ENCODE data around the gene RPS3.

Gene RPS3

DNA sequence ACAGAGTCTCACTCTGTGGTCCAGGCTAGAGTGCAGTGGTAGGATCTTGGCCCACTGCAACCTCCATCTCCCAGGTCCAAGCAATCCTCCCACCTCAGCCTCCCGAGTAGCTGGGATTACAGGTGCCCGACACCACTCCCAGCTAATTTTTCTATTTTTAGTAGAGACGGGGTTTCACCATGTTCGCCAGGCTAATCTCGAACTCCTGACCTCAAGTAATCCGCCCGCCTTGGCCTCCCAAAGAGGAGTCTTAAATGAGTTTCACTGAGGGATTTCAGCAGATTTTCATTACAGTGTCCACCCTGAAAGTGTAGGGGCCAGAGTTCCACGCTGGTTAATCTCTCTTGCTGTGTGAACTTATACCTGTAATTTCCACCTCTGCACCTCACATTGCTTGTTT, 412 bp upstream of the RPS3 start:
- TF ChIP-seq TOX (CRISPR knock-in tag; IDR thresholded peaks at IDR 0.05; ENCODE audit: borderline replicate concordance) (no peak), ZFP3 (CRISPR knock-in tag; IDR thresholded peaks at IDR 0.05) (no peak), ZNF565 (CRISPR knock-in tag; conservative IDR thresholded peaks at IDR 0.05; ENCODE audit: low read depth) (no peak), RARB (CRISPR knock-in tag; IDR thresholded peaks at IDR 0.05) (no peak)
- TF ChIP-seq, protein P1, sequence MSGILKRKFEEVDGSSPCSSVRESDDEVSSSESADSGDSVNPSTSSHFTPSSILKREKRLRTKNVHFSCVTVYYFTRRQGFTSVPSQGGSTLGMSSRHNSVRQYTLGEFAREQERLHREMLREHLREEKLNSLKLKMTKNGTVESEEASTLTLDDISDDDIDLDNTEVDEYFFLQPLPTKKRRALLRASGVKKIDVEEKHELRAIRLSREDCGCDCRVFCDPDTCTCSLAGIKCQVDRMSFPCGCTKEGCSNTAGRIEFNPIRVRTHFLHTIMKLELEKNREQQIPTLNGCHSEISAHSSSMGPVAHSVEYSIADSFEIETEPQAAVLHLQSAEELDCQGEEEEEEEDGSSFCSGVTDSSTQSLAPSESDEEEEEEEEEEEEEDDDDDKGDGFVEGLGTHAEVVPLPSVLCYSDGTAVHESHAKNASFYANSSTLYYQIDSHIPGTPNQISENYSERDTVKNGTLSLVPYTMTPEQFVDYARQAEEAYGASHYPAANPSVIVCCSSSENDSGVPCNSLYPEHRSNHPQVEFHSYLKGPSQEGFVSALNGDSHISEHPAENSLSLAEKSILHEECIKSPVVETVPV (CRISPR knock-in tag; IDR thresholded peaks at IDR 0.05) = no peak
- ATAC-seq = no peak; the same call in 2 of the 3 replicates

DNA sequence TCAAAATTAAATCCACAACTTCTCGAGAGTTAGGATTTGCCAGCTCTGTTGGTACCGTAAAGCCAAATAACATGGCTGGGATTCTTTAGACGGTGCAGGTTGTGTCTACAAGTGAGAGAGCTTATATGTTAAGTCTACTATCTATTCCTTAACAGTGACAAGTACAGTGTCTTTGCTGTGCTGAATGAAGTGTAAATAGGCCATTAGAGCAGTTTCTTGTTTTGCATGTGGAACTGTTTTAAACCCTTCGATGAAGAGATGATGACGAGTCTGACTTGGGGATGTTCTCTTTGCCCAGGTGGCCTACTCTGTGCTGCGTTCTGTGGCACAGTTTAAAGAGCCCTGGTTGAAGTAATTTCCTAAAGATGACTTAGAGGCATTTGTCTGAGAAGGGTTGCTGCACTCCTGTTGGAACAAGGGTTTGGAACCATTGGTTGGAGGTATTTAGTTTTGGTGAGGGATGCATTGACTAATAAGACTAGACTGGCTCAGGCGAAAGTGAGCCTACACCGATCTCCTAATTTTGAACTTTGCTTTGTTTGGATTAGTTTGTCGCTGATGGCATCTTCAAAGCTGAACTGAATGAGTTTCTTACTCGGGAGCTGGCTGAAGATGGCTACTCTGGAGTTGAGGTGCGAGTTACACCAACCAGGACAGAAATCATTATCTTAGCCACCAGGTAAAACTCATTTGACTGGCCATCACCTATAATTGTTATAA, 988 bp downstream of the RPS3 start:
- peak; percentile 35 for ATAC-seq
- no peak for TF ChIP-seq ARNTL (CRISPR knock-in tag; IDR thresholded peaks at IDR 0.05; ENCODE audit: borderline replicate concordance, low read depth)
- no peak for TF ChIP-seq ZC3H10 (CRISPR knock-in tag; IDR thresholded peaks at IDR 0.05)
- TF ChIP-seq ESRRG (CRISPR knock-in tag; IDR thresholded peaks at IDR 0.05) = no peak
- no peak for TF ChIP-seq CSDC2 (CRISPR knock-in tag; IDR thresholded peaks at IDR 0.05)
- no peak for TF ChIP-seq ZFP3 (CRISPR knock-in tag; IDR thresholded peaks at IDR 0.05)
- no peak for TF ChIP-seq CREB5 (CRISPR knock-in tag; IDR thresholded peaks at IDR 0.05; ENCODE audit: low read depth)
- no peak for TF ChIP-seq PATZ1 (CRISPR knock-in tag; IDR thresholded peaks at IDR 0.05; ENCODE audit: borderline replicate concordance)
- no peak for TF ChIP-seq POU6F1 (CRISPR knock-in tag; IDR thresholded peaks at IDR 0.05; ENCODE audit: borderline replicate concordance, low read depth)
- TF ChIP-seq, protein P1 (CRISPR knock-in tag; IDR thresholded peaks at IDR 0.05) = no peak
- TF ChIP-seq PPARA (CRISPR knock-in tag; IDR thresholded peaks at IDR 0.05; ENCODE audit: borderline replicate concordance) = no peak
- no peak for TF ChIP-seq OSR1 (CRISPR knock-in tag; IDR thresholded peaks at IDR 0.05)
- no peak for TF ChIP-seq GLIS3 (CRISPR knock-in tag; IDR thresholded peaks at IDR 0.05)
- TF ChIP-seq TCF4 (CRISPR knock-in tag; IDR thresholded peaks at IDR 0.05; ENCODE audit: borderline replicate concordance) = no peak
- TF ChIP-seq ZNF8 (CRISPR knock-in tag; IDR thresholded peaks at IDR 0.05) = no peak
- no peak for TF ChIP-seq SNAI2 (CRISPR knock-in tag; IDR thresholded peaks at IDR 0.05)
- no peak for TF ChIP-seq TSHZ2 (CRISPR knock-in tag; IDR thresholded peaks at IDR 0.05)
- TF ChIP-seq BACH2 (CRISPR knock-in tag; IDR thresholded peaks at IDR 0.05; ENCODE audit: borderline replicate concordance) = no peak
- TF ChIP-seq TOX (CRISPR knock-in tag; IDR thresholded peaks at IDR 0.05; ENCODE audit: borderline replicate concordance) = no peak
- no peak for TF ChIP-seq ZNF565 (CRISPR knock-in tag; conservative IDR thresholded peaks at IDR 0.05; ENCODE audit: low read depth)
